Fibroblast of pulmonary artery (primary cell): Measurements from ENCODE around the gene SMARCD1.
A peak's percentile ranks its signal among the peaks of the same experiment; 100 is the strongest.
"Not testable (repeated sequence)": the region's sequence is repeated elsewhere in the genome, so short reads cannot be mapped to it uniquely, and the experiment has no call there.

ENCODE experiments used
- DNase-seq: peaks from one replicate; pipeline ENCODE4 v3.0.0-alpha.2; 2010; ENCODE audit warnings: low read depth
- H3K4me3 ChIP-seq: replicated peaks from 2 replicates; pipeline ENCODE4 v1.5.1; 2011; ENCODE audit warnings: low read depth, mild to moderate bottlenecking, control low read depth, low read length, moderate library complexity
- TF ChIP-seq, protein P1 (sequence below): IDR thresholded peaks from 2 replicates; pipeline ENCODE4 v1.5.1; 2011; ENCODE audit warnings: mild to moderate bottlenecking, control low read depth, low read length, inconsistent platforms; ENCODE audit errors: missing control alignments

Gene SMARCD1

DNA sequence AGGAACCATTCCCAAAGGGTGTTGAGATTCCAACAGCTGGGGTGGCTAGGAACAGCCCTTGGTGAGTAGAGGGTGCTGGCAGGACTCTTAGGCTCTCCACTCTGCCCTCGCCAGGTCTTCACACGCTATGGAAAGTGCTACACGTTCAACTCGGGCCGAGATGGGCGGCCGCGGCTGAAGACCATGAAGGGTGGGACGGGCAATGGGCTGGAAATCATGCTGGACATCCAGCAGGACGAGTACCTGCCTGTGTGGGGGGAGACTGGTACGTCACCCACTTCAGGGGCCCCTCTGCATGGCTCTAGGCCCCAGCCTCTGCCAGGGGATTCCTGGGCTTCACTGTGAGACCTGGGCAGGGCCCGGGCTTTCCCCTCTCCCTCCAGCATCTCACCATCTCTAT lies 8.0 kb upstream of the SMARCD1 start:
- TF ChIP-seq, protein P1, sequence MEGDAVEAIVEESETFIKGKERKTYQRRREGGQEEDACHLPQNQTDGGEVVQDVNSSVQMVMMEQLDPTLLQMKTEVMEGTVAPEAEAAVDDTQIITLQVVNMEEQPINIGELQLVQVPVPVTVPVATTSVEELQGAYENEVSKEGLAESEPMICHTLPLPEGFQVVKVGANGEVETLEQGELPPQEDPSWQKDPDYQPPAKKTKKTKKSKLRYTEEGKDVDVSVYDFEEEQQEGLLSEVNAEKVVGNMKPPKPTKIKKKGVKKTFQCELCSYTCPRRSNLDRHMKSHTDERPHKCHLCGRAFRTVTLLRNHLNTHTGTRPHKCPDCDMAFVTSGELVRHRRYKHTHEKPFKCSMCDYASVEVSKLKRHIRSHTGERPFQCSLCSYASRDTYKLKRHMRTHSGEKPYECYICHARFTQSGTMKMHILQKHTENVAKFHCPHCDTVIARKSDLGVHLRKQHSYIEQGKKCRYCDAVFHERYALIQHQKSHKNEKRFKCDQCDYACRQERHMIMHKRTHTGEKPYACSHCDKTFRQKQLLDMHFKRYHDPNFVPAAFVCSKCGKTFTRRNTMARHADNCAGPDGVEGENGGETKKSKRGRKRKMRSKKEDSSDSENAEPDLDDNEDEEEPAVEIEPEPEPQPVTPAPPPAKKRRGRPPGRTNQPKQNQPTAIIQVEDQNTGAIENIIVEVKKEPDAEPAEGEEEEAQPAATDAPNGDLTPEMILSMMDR = no peak
- DNase-seq = no peak
- H3K4me3 ChIP-seq = no peak overlapping the region

DNA sequence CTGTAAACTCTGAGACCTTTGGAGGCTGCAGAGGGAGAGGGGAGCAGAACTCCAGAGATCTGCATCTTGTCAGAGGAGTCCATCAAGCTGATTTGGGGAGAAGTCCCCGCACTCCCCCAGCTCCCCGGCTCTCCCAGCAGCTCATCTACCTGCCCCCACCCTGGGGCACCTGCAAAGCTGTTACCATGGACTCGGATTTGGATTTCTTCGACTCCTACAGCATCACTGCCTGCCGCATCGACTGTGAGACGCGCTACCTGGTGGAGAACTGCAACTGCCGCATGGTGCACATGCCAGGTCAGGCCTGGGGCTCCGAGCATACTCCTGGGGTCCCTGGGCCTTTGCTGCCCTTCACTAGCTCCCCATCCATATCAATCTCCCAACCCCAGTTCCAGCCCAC lies 6.9 kb upstream of the SMARCD1 start:
- no peak overlapping the region for H3K4me3 ChIP-seq
- TF ChIP-seq, protein P1 = no peak
- DNase-seq = no peak

DNA sequence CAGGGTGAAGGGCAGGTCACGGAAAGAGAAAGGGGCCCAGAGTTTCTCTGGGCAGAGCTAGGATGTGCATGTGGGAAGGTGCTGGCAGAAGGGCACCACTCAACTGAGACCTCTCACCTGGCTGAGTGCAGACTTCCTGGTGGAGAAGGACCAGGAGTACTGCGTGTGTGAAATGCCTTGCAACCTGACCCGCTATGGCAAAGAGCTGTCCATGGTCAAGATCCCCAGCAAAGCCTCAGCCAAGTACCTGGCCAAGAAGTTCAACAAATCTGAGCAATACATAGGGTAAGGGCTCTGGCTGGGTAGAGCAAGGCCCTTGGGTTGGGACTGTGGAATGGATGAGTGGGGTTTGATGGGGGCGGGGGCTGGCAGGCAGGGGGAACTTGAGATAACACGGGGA lies 5.4 kb upstream of the SMARCD1 start:
- H3K4me3 ChIP-seq = no peak overlapping the region
- TF ChIP-seq, protein P1 = no peak
- DNase-seq = no peak

DNA sequence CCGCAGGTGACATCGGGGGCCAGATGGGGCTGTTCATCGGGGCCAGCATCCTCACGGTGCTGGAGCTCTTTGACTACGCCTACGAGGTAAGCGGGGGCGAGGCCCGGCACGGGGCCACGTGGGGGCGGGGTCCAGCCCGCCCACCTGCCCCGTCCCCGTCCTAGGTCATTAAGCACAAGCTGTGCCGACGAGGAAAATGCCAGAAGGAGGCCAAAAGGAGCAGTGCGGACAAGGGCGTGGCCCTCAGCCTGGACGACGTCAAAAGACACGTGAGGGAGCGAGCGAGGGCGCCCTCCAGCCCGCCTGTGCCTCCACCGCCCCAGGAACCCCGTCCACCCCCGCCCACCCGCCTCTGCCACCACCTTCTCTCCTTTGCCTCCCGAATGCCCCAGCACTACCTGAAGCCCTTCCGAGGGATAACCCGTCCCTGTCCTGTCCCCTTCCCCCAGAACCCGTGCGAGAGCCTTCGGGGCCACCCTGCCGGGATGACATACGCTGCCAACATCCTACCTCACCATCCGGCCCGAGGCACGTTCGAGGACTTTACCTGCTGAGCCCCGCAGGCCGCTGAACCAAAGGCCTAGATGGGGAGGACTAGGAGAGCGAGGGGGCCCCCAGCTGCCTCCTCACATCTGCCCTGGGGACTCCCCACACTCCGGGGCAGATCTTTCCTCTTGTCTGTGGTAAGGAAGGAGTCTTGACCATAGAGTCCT lies 3.9 kb upstream of the SMARCD1 start:
- no peak for DNase-seq
- no peak overlapping the region for H3K4me3 ChIP-seq
- TF ChIP-seq, protein P1 = no peak

- TF ChIP-seq, protein P1 = no peak
- no peak for DNase-seq
- no peak overlapping the region for H3K4me3 ChIP-seq
Measured at GRCh38 chr12:50082644-50083043, 2.5 kb upstream of the SMARCD1 start.

DNA sequence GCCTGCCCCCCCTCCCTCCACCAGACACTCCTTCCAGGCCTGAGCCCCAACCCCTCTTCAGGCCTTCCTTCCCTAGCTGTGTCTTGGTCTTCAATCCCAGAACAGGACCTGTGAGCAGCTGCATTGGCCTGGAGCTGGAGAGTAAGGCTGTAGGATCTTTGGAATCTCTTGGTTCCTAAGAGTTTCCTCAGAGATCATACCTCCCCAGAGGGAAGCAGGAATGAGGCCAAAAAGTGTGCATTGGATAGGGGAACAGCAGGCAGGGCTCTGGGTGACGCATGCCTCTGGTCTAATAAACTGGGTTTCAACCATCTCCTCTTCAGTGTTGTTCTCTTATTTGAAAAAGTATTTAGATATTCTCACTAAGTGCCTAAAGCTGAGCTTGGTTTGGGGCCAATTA lies 1.8 kb upstream of the SMARCD1 start:
- TF ChIP-seq, protein P1 = no peak
- DNase-seq = no peak
- H3K4me3 ChIP-seq = no peak overlapping the region

- peak overlapping the region; percentile 90 for H3K4me3 ChIP-seq
- not testable (repeated sequence) for DNase-seq
Measured at GRCh38 chr12:50084409-50084774, 750 bp upstream of the SMARCD1 start.
